H1 (cell line): ENCODE results near the gene HDLBP. TPM values are rescaled to one million over a fixed set of nuclear protein-coding genes. Genes with fewer than 3 reads are reported as not detected.

Source experiments
- CTCF ChIA-PET: fragments of 300-600 bp; sonication (Branson Sonifier 250); formaldehyde crosslinking; loops from one replicate; lab custom pipeline; 2021; ENCODE audit not compliant: partially characterized antibody; lab: Charles Lee
- POLR2A ChIA-PET: fragments of 300-600 bp; sonication (Branson Sonifier 250); formaldehyde crosslinking; loops from one replicate; lab custom pipeline; 2021; ENCODE audit warnings: inconsistent platforms; ENCODE audit not compliant: partially characterized antibody; lab: Charles Lee
- DNase-seq, 2 experiments: peaks; one replicate each; pipeline versions ENCODE4 v3.0.0 to v3.0.0-alpha.2; 2010 to 2022; ENCODE audit warnings: low spot score in 2 of 2, low read depth in 1 of 2, mixed read lengths in 1 of 2
- FAIRE-seq: peaks from 2 replicates; lab custom pipeline; 2011; peaks lifted over from hg19 to GRCh38; lab: Jason Lieb, UNC
- H2AFZ ChIP-seq: 2 replicates; pipeline ENCODE4 v1.8.1; 2012; ENCODE audit warnings: low read length, inconsistent platforms
- H2AK5ac ChIP-seq: 2 replicates; pipeline ENCODE4 v1.6.1; 2013; ENCODE audit warnings: low read depth, low read length
- H2BK120ac ChIP-seq: replicated peaks from 2 replicates; pipeline ENCODE3; 2013; ENCODE audit warnings: low read depth, low read length, inconsistent platforms
- H2BK12ac ChIP-seq: 2 replicates; pipeline ENCODE4 v1.6.1; 2013; ENCODE audit warnings: low read depth, low read length
- H2BK15ac ChIP-seq: 2 replicates; pipeline ENCODE4 v1.6.1; 2013; ENCODE audit warnings: low read length
- H2BK20ac ChIP-seq: 2 replicates; pipeline ENCODE4 v1.6.1; 2013; ENCODE audit warnings: low read length
- H2BK5ac ChIP-seq: 2 replicates; pipeline ENCODE4 v1.6.1; 2013; ENCODE audit warnings: low read depth, low read length
- H3K14ac ChIP-seq: 2 replicates; pipeline ENCODE4 v1.6.1; 2013; ENCODE audit warnings: inconsistent platforms; ENCODE audit not compliant: insufficient read length
- H3K18ac ChIP-seq: 2 replicates; pipeline ENCODE4 v1.6.1; 2013; ENCODE audit warnings: low read length; ENCODE audit errors: extremely low read depth
- H3K23ac ChIP-seq: 2 replicates; pipeline ENCODE4 v1.6.1; 2013; ENCODE audit warnings: inconsistent platforms; ENCODE audit not compliant: insufficient read length
- H3K23me2 ChIP-seq: 2 replicates; pipeline ENCODE4 v1.6.1; 2013; ENCODE audit warnings: low read depth, low read length
- H3K27ac ChIP-seq: 2 replicates; pipeline ENCODE4 v1.6.1; 2011; ENCODE audit warnings: low read depth, low read length, inconsistent platforms
- H3K27me3 ChIP-seq, 4 experiments: replicated peaks in 1 of 4; 1 replicate in 1 of 4; 2 replicates in 3 of 4; pipeline versions ENCODE4 v1.6.1 to v1.8.1; 2011 to 2013; ENCODE audit warnings: low read length in 3 of 4, mild to moderate bottlenecking in 3 of 4, inconsistent platforms in 2 of 4, mixed read lengths in 2 of 4, moderate library complexity in 1 of 4; ENCODE audit not compliant: control insufficient read depth in 3 of 4, insufficient read depth in 3 of 4; ENCODE audit errors: extremely low read depth in 1 of 4
- H3K36me3 ChIP-seq, 4 experiments: 2 replicates each; pipeline versions ENCODE4 v1.6.1 to v1.8.1; 2011 to 2013; ENCODE audit warnings: mild to moderate bottlenecking in 4 of 4, low read length in 3 of 4, moderate library complexity in 2 of 4, control low read depth in 1 of 4, inconsistent platforms in 1 of 4; ENCODE audit not compliant: insufficient read depth in 4 of 4, control insufficient read depth in 2 of 4
- H3K4ac ChIP-seq: replicated peaks from 2 replicates; pipeline ENCODE3; 2013; ENCODE audit warnings: low read length, low read depth, mixed read lengths, inconsistent platforms; ENCODE audit not compliant: insufficient read length
- H3K4me1 ChIP-seq, 4 experiments: replicated peaks in 1 of 4; 1 replicate in 1 of 4; 2 replicates in 3 of 4; pipeline versions ENCODE4 v1.6.1 to v1.8.1; 2011 to 2013; ENCODE audit warnings: low read length in 3 of 4, inconsistent platforms in 2 of 4, mixed read lengths in 1 of 4; ENCODE audit not compliant: insufficient read depth in 4 of 4, control insufficient read depth in 3 of 4
- H3K4me2 ChIP-seq, 2 experiments: 2 replicates each; pipeline versions ENCODE4 v1.6.1 to v1.8.1; 2011 to 2013; ENCODE audit warnings: low read depth in 2 of 2, low read length in 2 of 2, control low read depth in 1 of 2, inconsistent platforms in 1 of 2, mild to moderate bottlenecking in 1 of 2; ENCODE audit not compliant: insufficient read depth in 1 of 2
- H3K4me3 ChIP-seq, 4 experiments: fragments of 200-600, 300-600 bp in 1 of 4; sonication (generic), shearing (Covaris generic), sonication (Bioruptor Twin) in 1 of 4; 2 replicates each; pipeline versions ENCODE4 v1.5.1 to v1.8.1; 2011 to 2016; ENCODE audit warnings: low read length in 4 of 4, low read depth in 3 of 4, control low read depth in 2 of 4, inconsistent platforms in 2 of 4, mild to moderate bottlenecking in 2 of 4, mixed read lengths in 1 of 4, moderate library complexity in 1 of 4; ENCODE audit not compliant: insufficient read depth in 2 of 4; ENCODE audit errors: extremely low read depth in 1 of 4
- H3K56ac ChIP-seq: replicated peaks from 2 replicates; pipeline ENCODE3; 2013; ENCODE audit warnings: low read depth, mild to moderate bottlenecking, mixed read lengths, low read length, inconsistent platforms; ENCODE audit not compliant: insufficient read length
- H3K79me1 ChIP-seq: 2 replicates; pipeline ENCODE4 v1.6.1; 2013; ENCODE audit warnings: low read depth, low read length, control low read depth
- H3K79me2 ChIP-seq, 2 experiments: 2 replicates each; pipeline versions ENCODE4 v1.6.1 to v1.8.1; 2012 to 2013; ENCODE audit warnings: low read length in 2 of 2, mild to moderate bottlenecking in 2 of 2, inconsistent platforms in 1 of 2; ENCODE audit not compliant: insufficient read depth in 2 of 2, control insufficient read depth in 1 of 2
- H3K9ac ChIP-seq, 4 experiments: replicated peaks in 1 of 4; 1 replicate in 1 of 4; 2 replicates in 3 of 4; pipeline versions ENCODE4 v1.6.1 to v1.8.1; 2011 to 2013; ENCODE audit warnings: low read depth in 3 of 4, low read length in 3 of 4, control low read depth in 2 of 4, mild to moderate bottlenecking in 2 of 4, moderate library complexity in 2 of 4, inconsistent platforms in 1 of 4; ENCODE audit errors: extremely low read depth in 1 of 4
- H3K9me3 ChIP-seq, 2 experiments: 2 replicates each; pipeline versions ENCODE4 v1.6.1 to v1.8.1; 2012 to 2013; ENCODE audit warnings: mild to moderate bottlenecking in 2 of 2, moderate library complexity in 2 of 2, control low read depth in 1 of 2, inconsistent platforms in 1 of 2, low read depth in 1 of 2, low read length in 1 of 2, mixed read lengths in 1 of 2; ENCODE audit not compliant: insufficient read depth in 2 of 2
- H4K20me1 ChIP-seq, 2 experiments: replicated peaks in 1 of 2; 2 replicates each; pipeline versions ENCODE3 to v1.8.1; 2011 to 2013; ENCODE audit warnings: inconsistent platforms in 2 of 2, low read length in 2 of 2, mild to moderate bottlenecking in 1 of 2; ENCODE audit not compliant: insufficient read depth in 2 of 2, control insufficient read depth in 1 of 2
- H4K5ac ChIP-seq: 2 replicates; pipeline ENCODE4 v1.6.1; 2013; ENCODE audit warnings: low read length, low read depth, mixed read lengths, inconsistent platforms; ENCODE audit not compliant: insufficient read length
- H4K8ac ChIP-seq: 2 replicates; pipeline ENCODE4 v1.8.0; 2013; ENCODE audit warnings: mild to moderate bottlenecking, moderate library complexity, low read length, inconsistent platforms; ENCODE audit not compliant: insufficient read depth; ENCODE audit errors: extremely low read depth
- H4K91ac ChIP-seq: replicated peaks from 2 replicates; pipeline ENCODE3; 2013; ENCODE audit warnings: low read length, mixed read lengths, inconsistent platforms; ENCODE audit not compliant: insufficient read length
- BCL11A ChIP-seq, 2 experiments: IDR thresholded peaks; one replicate each; pipeline ENCODE4 v1.6.1; 2011; ENCODE audit warnings: low read depth in 2 of 2, low read length in 2 of 2, mild to moderate bottlenecking in 2 of 2
- HDAC2 ChIP-seq, 2 experiments: fragments of 300-600 bp in 1 of 2; sonication (generic) in 1 of 2; IDR thresholded peaks; 2 replicates each; pipeline ENCODE4 v1.6.1; 2011 to 2012; ENCODE audit warnings: low read depth in 2 of 2, low read length in 2 of 2, mild to moderate bottlenecking in 2 of 2, moderate library complexity in 2 of 2, borderline replicate concordance in 1 of 2, inconsistent platforms in 1 of 2
- KDM1A ChIP-seq: fragments of 200-600, 300-600 bp; sonication (generic); IDR thresholded peaks from 2 replicates; pipeline ENCODE4 v1.7.1; 2016; ENCODE audit warnings: mild to moderate bottlenecking, low read length, borderline replicate concordance
- PHF8 ChIP-seq: fragments of 200-600 bp; sonication (generic); conservative IDR thresholded peaks from 2 replicates; pipeline ENCODE4 v1.7.1; 2012; ENCODE audit warnings: low read depth, mild to moderate bottlenecking, inconsistent platforms, low read length, moderate library complexity
- POLR2AphosphoS5 ChIP-seq: IDR thresholded peaks from 2 replicates; pipeline ENCODE4 v1.6.1; 2011; ENCODE audit warnings: low read depth, low read length
- RAD21 ChIP-seq, 2 experiments: IDR thresholded peaks in 1 of 2; conservative IDR thresholded peaks in 1 of 2; 2 replicates each; pipeline ENCODE4 v1.6.1; 2011; ENCODE audit warnings: low read depth in 2 of 2, low read length in 2 of 2, improper control_type of control experiment in 1 of 2, inconsistent platforms in 1 of 2, mild to moderate bottlenecking in 1 of 2, moderate library complexity in 1 of 2
- TAF7 ChIP-seq: optimal IDR thresholded peaks from 2 replicates; pipeline ENCODE3; 2011; ENCODE audit warnings: low read depth, mild to moderate bottlenecking, inconsistent platforms, low read length, moderate library complexity, borderline replicate concordance
- WGBS, 2 experiments: shearing (Covaris generic) in 1 of 2; methylation state at CpG; one replicate each; pipeline versions ENCODE4 v1.1.6 to v1.1.7; 2013 to 2015; ENCODE audit warnings: low lambda C conversion rate in 2 of 2, mixed read lengths in 2 of 2, inconsistent platforms in 1 of 2, low coverage in 1 of 2, missing lambda C conversion rate in 1 of 2; ENCODE audit not compliant: insufficient replicate concordance in 2 of 2, insufficient coverage in 1 of 2, insufficient read length in 1 of 2; ENCODE audit errors: extremely low coverage in 1 of 2, missing lambda C conversion rate in 1 of 2; 5-methylcytosine and 5-hydroxymethylcytosine counted together
- polyA plus RNA-seq, 7 experiments: library from polyadenylated mRNA; depleted of rRNA in 3 of 7; stranded (reverse) in 5 of 7; unstranded in 2 of 7; fragments of >200 nt in 5 of 7; fragments of 200-250 nt in 2 of 7; gene quantifications; 1 replicate in 5 of 7; 2 replicates in 1 of 7; 4 replicates in 1 of 7; pipeline versions ENCODE4 v1.2.1 to v1.2.3, GENCODE V29; 2011 to 2013; ENCODE audit warnings: missing spikeins in 2 of 7, mixed read lengths in 2 of 7
- total RNA-seq: library from RNA; stranded (reverse); fragmentation: NEBNext Ultra II Directional; extraction: Animal tissue kit (Norgen Biotek cat#: 25700); gene quantifications from 2 replicates; pipeline ENCODE4 v1.2.1, GENCODE V29; 2021
- TF ChIP-seq, protein P1 (sequence below), 3 experiments: IDR thresholded peaks; 1 replicate in 2 of 3; 2 replicates in 1 of 3; pipeline versions ENCODE4 v1.5.1 to v1.6.1; 2011; ENCODE audit warnings: low read length in 3 of 3, mild to moderate bottlenecking in 3 of 3, inconsistent platforms in 2 of 3, low read depth in 1 of 3, moderate library complexity in 1 of 3; ENCODE audit not compliant: insufficient read depth in 1 of 3; ENCODE audit errors: control extremely low read depth in 1 of 3
- TF ChIP-seq, protein P2 (sequence below): IDR thresholded peaks from 2 replicates; pipeline ENCODE4 v1.6.1; 2011; ENCODE audit warnings: low read depth, mild to moderate bottlenecking, low read length; ENCODE audit not compliant: insufficient read depth

HDLBP gene
- total and polyA plus RNA-seq, 2 of the 8 experiments (the other 6 are each of a cell fraction or from before 2014, with no cell fraction given): 185 to 360 TPM

DNA sequence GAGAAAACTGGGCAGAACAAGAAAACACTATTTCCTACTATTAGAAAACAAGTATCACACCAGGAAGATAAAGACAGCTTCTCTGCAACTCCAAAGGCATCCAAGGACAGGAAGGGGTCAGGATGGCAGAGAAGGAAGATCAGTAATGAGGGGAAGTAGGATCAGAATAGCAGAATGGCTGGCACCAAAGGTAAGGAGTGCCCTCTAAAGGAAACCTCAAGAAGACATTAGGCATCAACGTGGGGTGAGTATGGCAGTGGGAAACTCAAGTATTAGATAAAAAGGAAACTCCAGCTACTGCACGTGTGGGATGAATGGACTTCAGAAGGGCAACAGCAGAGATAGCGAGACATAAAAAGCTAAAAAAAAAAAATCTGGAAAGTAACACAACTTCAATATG, 25.9 kb downstream of the HDLBP start:
- peaks cover 0 to 2% (median 0%) of the 10 kb centered on the region in 4 experiments; a peak in 2 of 7 replicates for H3K4me1 ChIP-seq
- H2BK15ac ChIP-seq: no peak overlapping the region
- H3K14ac ChIP-seq: no peak overlapping the region
- no peak overlapping the region for H2AK5ac ChIP-seq
- peaks cover 7 to 19% of the 10 kb centered on the region in 2 experiments for H4K20me1 ChIP-seq
- no peak overlapping the region for H3K56ac ChIP-seq
- FAIRE-seq: no peak
- H3K23ac ChIP-seq: no peak overlapping the region
- H3K18ac ChIP-seq: no peak overlapping the region
- H3K27me3 ChIP-seq: no peaks in the 10 kb centered on the region
- no peak overlapping the region for H2BK5ac ChIP-seq
- H2BK120ac ChIP-seq: no peak overlapping the region
- H3K9me3 ChIP-seq: no peaks in the 10 kb centered on the region
- H3K4me3 ChIP-seq: no peak overlapping the region
- H3K23me2 ChIP-seq: no peaks in the 10 kb centered on the region
- no peak overlapping the region for H2BK12ac ChIP-seq
- no peak for DNase-seq
- no peak overlapping the region for H4K5ac ChIP-seq
- H2AFZ ChIP-seq: no peak overlapping the region
- no peak overlapping the region for H2BK20ac ChIP-seq
- H4K91ac ChIP-seq: no peak overlapping the region
- 88% methylated on average over 3 of the region's 3 CpGs; no CpG with 5 or more reads in 1 of the 2 experiments for WGBS, 2 experiments
- H3K36me3 ChIP-seq: no peaks in the 10 kb centered on the region
- H4K8ac ChIP-seq: no peak overlapping the region
- no peak overlapping the region for H3K4me2 ChIP-seq
- POLR2A ChIA-PET: interaction anchor here (1.0 to 1.4 kb wide), 2 partner anchors 26 to 27 kb away, joined by 3 to 6 read pairs; partner anchors contain the start of genes HDLBP and SEPTIN2
- H3K9ac ChIP-seq: no peak overlapping the region
- H3K79me1 ChIP-seq: peaks cover 19% of the 10 kb centered on the region
- peaks cover 12 to 93% of the 10 kb centered on the region in 2 experiments for H3K79me2 ChIP-seq
- no peak overlapping the region for H3K27ac ChIP-seq
- CTCF ChIA-PET: interaction anchor here (0.8 to 2.6 kb wide), 5 partner anchors 10 to 332 kb away, joined by 3 to 9 read pairs (median 5); no protein-coding TSS in a partner anchor
- no peak overlapping the region for H3K4ac ChIP-seq
- TF ChIP-seq, protein P1, sequence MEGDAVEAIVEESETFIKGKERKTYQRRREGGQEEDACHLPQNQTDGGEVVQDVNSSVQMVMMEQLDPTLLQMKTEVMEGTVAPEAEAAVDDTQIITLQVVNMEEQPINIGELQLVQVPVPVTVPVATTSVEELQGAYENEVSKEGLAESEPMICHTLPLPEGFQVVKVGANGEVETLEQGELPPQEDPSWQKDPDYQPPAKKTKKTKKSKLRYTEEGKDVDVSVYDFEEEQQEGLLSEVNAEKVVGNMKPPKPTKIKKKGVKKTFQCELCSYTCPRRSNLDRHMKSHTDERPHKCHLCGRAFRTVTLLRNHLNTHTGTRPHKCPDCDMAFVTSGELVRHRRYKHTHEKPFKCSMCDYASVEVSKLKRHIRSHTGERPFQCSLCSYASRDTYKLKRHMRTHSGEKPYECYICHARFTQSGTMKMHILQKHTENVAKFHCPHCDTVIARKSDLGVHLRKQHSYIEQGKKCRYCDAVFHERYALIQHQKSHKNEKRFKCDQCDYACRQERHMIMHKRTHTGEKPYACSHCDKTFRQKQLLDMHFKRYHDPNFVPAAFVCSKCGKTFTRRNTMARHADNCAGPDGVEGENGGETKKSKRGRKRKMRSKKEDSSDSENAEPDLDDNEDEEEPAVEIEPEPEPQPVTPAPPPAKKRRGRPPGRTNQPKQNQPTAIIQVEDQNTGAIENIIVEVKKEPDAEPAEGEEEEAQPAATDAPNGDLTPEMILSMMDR (IDR thresholded peaks at IDR 0.05; ENCODE audit: control extremely low read depth in 1 of 3, insufficient read depth in 1 of 3, low read depth in 1 of 3, low read length in 3 of 3): peak in 1 of 3 experiments; percentile 21; a peak in 2 of 4 replicates
- no peak for TF ChIP-seq POLR2AphosphoS5
- TF ChIP-seq KDM1A: no peak
- TF ChIP-seq BCL11A (IDR thresholded peaks at IDR 0.05; ENCODE audit: low read depth in 2 of 2, low read length in 2 of 2): no peak
- TF ChIP-seq PHF8: no peak
- peak; percentile 26 to 50; a peak in 3 of 4 replicates for TF ChIP-seq RAD21 (IDR thresholded peaks at IDR 0.05 in 1 of 2, conservative IDR thresholded peaks at IDR 0.05 in 1 of 2; ENCODE audit: low read depth in 2 of 2, low read length in 2 of 2)
- TF ChIP-seq TAF7: no peak
- TF ChIP-seq HDAC2 (IDR thresholded peaks at IDR 0.05; ENCODE audit: borderline replicate concordance in 1 of 2, low read depth in 2 of 2, low read length in 2 of 2): no peak
- TF ChIP-seq, protein P2, sequence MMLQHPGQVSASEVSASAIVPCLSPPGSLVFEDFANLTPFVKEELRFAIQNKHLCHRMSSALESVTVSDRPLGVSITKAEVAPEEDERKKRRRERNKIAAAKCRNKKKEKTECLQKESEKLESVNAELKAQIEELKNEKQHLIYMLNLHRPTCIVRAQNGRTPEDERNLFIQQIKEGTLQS: no peak
